ENCODE data around the gene ERAL1. TPM values are rescaled to one million over a fixed set of nuclear protein-coding genes. Genes with fewer than 3 reads are reported as not detected.
"Not testable (repeated sequence)": the region's sequence is repeated elsewhere in the genome, so short reads cannot be mapped to it uniquely, and the experiment has no call there.

The ERAL1 gene
- total RNA-seq, 1 donor from 2014 or later: 61.1 TPM

GRCh38 chr17:28867276-28867675, 12.5 kb downstream of the ERAL1 start:
- no peak for DNase-seq (ENCODE audit: low spot score)
- Mint-ChIP-seq H3K27me3 (ENCODE audit: unreplicated experiment) (no peaks in the 10 kb centered on the region), H3K36me3 (ENCODE audit: low read depth, unreplicated experiment) (peaks cover 8% of the 10 kb centered on the region), H3K9me3 (ENCODE audit: unreplicated experiment) (no peaks in the 10 kb centered on the region), H3K4me1 (ENCODE audit: unreplicated experiment) (peaks cover 22% of the 10 kb centered on the region), H3K27ac (ENCODE audit: unreplicated experiment) (no peak overlapping the region), H3K4me3 (ENCODE audit: unreplicated experiment) (no peak overlapping the region)
- TF ChIP-seq CTCF (IDR thresholded peaks at IDR 0.05; ENCODE audit: unreplicated experiment): no peak

GRCh38 chr17:28871056-28871579, 16.3 kb downstream of the ERAL1 start:
- no peak overlapping the region for H3K4me3 Mint-ChIP-seq (ENCODE audit: unreplicated experiment)

GRCh38 chr17:28873839-28874238, 19.0 kb downstream of the ERAL1 start:
- TF ChIP-seq CTCF (IDR thresholded peaks at IDR 0.05; ENCODE audit: unreplicated experiment): no peak
- Mint-ChIP-seq H3K27ac (ENCODE audit: unreplicated experiment) (no peak overlapping the region), H3K36me3 (ENCODE audit: low read depth, unreplicated experiment) (peaks cover 7% of the 10 kb centered on the region), H3K9me3 (ENCODE audit: unreplicated experiment) (no peaks in the 10 kb centered on the region), H3K27me3 (ENCODE audit: unreplicated experiment) (peaks cover 1% of the 10 kb centered on the region), H3K4me3 (ENCODE audit: unreplicated experiment) (peak overlapping the region; percentile 37), H3K4me1 (ENCODE audit: unreplicated experiment) (peaks cover 4% of the 10 kb centered on the region)
- DNase-seq (ENCODE audit: low spot score): no peak

More at GRCh38 chr17:28871056-28871579, 16.3 kb downstream of the ERAL1 start:
- no peak for DNase-seq (ENCODE audit: low spot score)
- Mint-ChIP-seq H3K9me3 (ENCODE audit: unreplicated experiment) (no peaks in the 10 kb centered on the region), H3K27ac (ENCODE audit: unreplicated experiment) (no peak overlapping the region), H3K4me1 (ENCODE audit: unreplicated experiment) (peaks cover 5% of the 10 kb centered on the region), H3K27me3 (ENCODE audit: unreplicated experiment) (peaks cover 1% of the 10 kb centered on the region), H3K36me3 (ENCODE audit: low read depth, unreplicated experiment) (no peaks in the 10 kb centered on the region)
- TF ChIP-seq CTCF (IDR thresholded peaks at IDR 0.05; ENCODE audit: unreplicated experiment): no peak

- Mint-ChIP-seq H3K27ac (ENCODE audit: unreplicated experiment) (no peak overlapping the region), H3K9me3 (ENCODE audit: unreplicated experiment) (no peaks in the 10 kb centered on the region), H3K4me3 (ENCODE audit: unreplicated experiment) (no peak overlapping the region), H3K4me1 (ENCODE audit: unreplicated experiment) (peaks cover 4% of the 10 kb centered on the region), H3K36me3 (ENCODE audit: low read depth, unreplicated experiment) (peaks cover 7% of the 10 kb centered on the region), H3K27me3 (ENCODE audit: unreplicated experiment) (peaks cover 1% of the 10 kb centered on the region)
- no peak for DNase-seq (ENCODE audit: low spot score)
- TF ChIP-seq CTCF (IDR thresholded peaks at IDR 0.05; ENCODE audit: unreplicated experiment): no peak
These were observed 19.9 kb downstream of the ERAL1 start for GRCh38 chr17:28874750-28875149.

- peaks cover 1% of the 10 kb centered on the region for H3K27me3 Mint-ChIP-seq (ENCODE audit: unreplicated experiment)
- H3K9me3 Mint-ChIP-seq (ENCODE audit: unreplicated experiment): no peaks in the 10 kb centered on the region
- H3K36me3 Mint-ChIP-seq (ENCODE audit: low read depth, unreplicated experiment): peaks cover 14% of the 10 kb centered on the region
- no peak for DNase-seq (ENCODE audit: low spot score)
- H3K4me1 Mint-ChIP-seq (ENCODE audit: unreplicated experiment): peaks cover 4% of the 10 kb centered on the region
- no peak overlapping the region for H3K4me3 Mint-ChIP-seq (ENCODE audit: unreplicated experiment)
- no peak overlapping the region for H3K27ac Mint-ChIP-seq (ENCODE audit: unreplicated experiment)
- no peak for TF ChIP-seq CTCF (IDR thresholded peaks at IDR 0.05; ENCODE audit: unreplicated experiment)
These were observed 21.2 kb downstream of the ERAL1 start for GRCh38 chr17:28875848-28876550.

- not testable (repeated sequence) for H3K4me3 Mint-ChIP-seq (ENCODE audit: unreplicated experiment); H3K9me3 Mint-ChIP-seq (ENCODE audit: unreplicated experiment); DNase-seq (ENCODE audit: low spot score); H3K4me1 Mint-ChIP-seq (ENCODE audit: unreplicated experiment); H3K27ac Mint-ChIP-seq (ENCODE audit: unreplicated experiment); H3K27me3 Mint-ChIP-seq (ENCODE audit: unreplicated experiment)
- H3K36me3 Mint-ChIP-seq (ENCODE audit: low read depth, unreplicated experiment): peaks cover 26% of the 10 kb centered on the region
These were observed 22.4 kb downstream of the ERAL1 start for GRCh38 chr17:28877150-28877711.
